Naive thymus-derived CD4-positive, alpha-beta T cell (primary cell): Measurements from ENCODE around the gene ARRDC1. TPM values are rescaled to one million over a fixed set of nuclear protein-coding genes. Genes with fewer than 3 reads are reported as not detected.

ENCODE experiments used
- ATAC-seq: fragments of 150-1000 bp; cut with Tn5 transposase; 2 replicates; pipeline ENCODE4 v1.10.0; 2021; ENCODE audit warnings: mild to moderate bottlenecking, moderate library complexity
- CTCF ChIA-PET: fragments of 350-600 bp; sonication (Branson Sonifier 250); formaldehyde crosslinking; loops from one replicate; lab custom pipeline; 2021; ENCODE audit warnings: antibody characterized with exemption; lab: Charles Lee
- POLR2A ChIA-PET: fragments of 350-600 bp; sonication (Branson Sonifier 250); formaldehyde crosslinking; loops from one replicate; lab custom pipeline; 2021; ENCODE audit warnings: antibody characterized with exemption, inconsistent platforms; lab: Charles Lee
- DNase-seq, 9 donors: peaks; one replicate each; pipeline versions ENCODE4 v3.0.0 to v3.0.0-alpha.2; 2020 to 2022; ENCODE audit warnings: mixed read lengths in 1 of 9
- H3K27ac ChIP-seq: one replicate; pipeline ENCODE4 v1.7.0; 2013; ENCODE audit warnings: mild to moderate bottlenecking, low read depth, low read length, moderate library complexity
- H3K27me3 ChIP-seq, 2 donors: one replicate each; pipeline ENCODE4 v1.7.0; 2013; ENCODE audit warnings: low read length in 2 of 2, mild to moderate bottlenecking in 2 of 2, moderate library complexity in 2 of 2; ENCODE audit not compliant: control insufficient read depth in 2 of 2, insufficient read depth in 2 of 2
- H3K36me3 ChIP-seq, 3 experiments: 1 replicate in 2 of 3; 2 replicates in 1 of 3; pipeline ENCODE4 v1.7.0; 2013; ENCODE audit warnings: low read length in 3 of 3, mild to moderate bottlenecking in 3 of 3, moderate library complexity in 1 of 3; ENCODE audit not compliant: insufficient read depth in 3 of 3, control insufficient read depth in 2 of 3
- H3K4me1 ChIP-seq, 2 donors: one replicate each; pipeline ENCODE4 v1.7.0; 2013; ENCODE audit warnings: low read length in 2 of 2, mild to moderate bottlenecking in 2 of 2, moderate library complexity in 1 of 2; ENCODE audit not compliant: control insufficient read depth in 2 of 2, insufficient read depth in 2 of 2
- H3K4me3 ChIP-seq: 2 replicates; pipeline ENCODE4 v1.7.0; 2013; ENCODE audit warnings: mild to moderate bottlenecking, low read length
- H3K9me3 ChIP-seq, 3 experiments: 1 replicate in 2 of 3; 2 replicates in 1 of 3; pipeline ENCODE4 v1.7.0; 2013; ENCODE audit warnings: low read length in 3 of 3; ENCODE audit not compliant: control insufficient read depth in 2 of 3
- H3K27ac Mint-ChIP-seq, 9 donors: one replicate each; pipeline ENCODE4 v1.8.0; 2020 to 2022; ENCODE audit warnings: mixed read lengths in 9 of 9, mild to moderate bottlenecking in 8 of 9, moderate library complexity in 5 of 9, inconsistent platforms in 2 of 9
- H3K27me3 Mint-ChIP-seq, 5 donors: one replicate each; pipeline ENCODE4 v1.8.0; 2021 to 2022; ENCODE audit warnings: mixed read lengths in 5 of 5, mild to moderate bottlenecking in 1 of 5
- H3K36me3 Mint-ChIP-seq, 5 donors: one replicate each; pipeline ENCODE4 v1.8.0; 2020 to 2022; ENCODE audit warnings: mixed read lengths in 5 of 5, mild to moderate bottlenecking in 3 of 5, inconsistent platforms in 1 of 5
- H3K4me1 Mint-ChIP-seq, 7 donors: one replicate each; pipeline ENCODE4 v1.8.0; 2020 to 2022; ENCODE audit warnings: mixed read lengths in 7 of 7, mild to moderate bottlenecking in 3 of 7, inconsistent platforms in 1 of 7
- H3K4me3 Mint-ChIP-seq, 10 donors: one replicate each; pipeline ENCODE4 v1.8.0; 2020 to 2022; ENCODE audit warnings: mild to moderate bottlenecking in 10 of 10, mixed read lengths in 10 of 10, moderate library complexity in 6 of 10, inconsistent platforms in 2 of 10
- H3K9me3 Mint-ChIP-seq, 11 donors: one replicate each; pipeline ENCODE4 v1.8.0; 2020 to 2022; ENCODE audit warnings: mixed read lengths in 11 of 11, mild to moderate bottlenecking in 4 of 11, inconsistent platforms in 1 of 11, moderate library complexity in 1 of 11
- intact Hi-C, 2 donors: fragments of 100-400 bp; cut with micrococcal nuclease; formaldehyde crosslinking; loops; one replicate each; pipeline ENCODE4 v1.15.1; 2023
- polyA plus RNA-seq, 2 donors: library from polyadenylated mRNA; unstranded; fragments of 300-500 nt; fragmentation: Illumina TruSeq; gene quantifications; one replicate each; pipeline ENCODE4 v1.2.3, GENCODE V29; 2021
- total RNA-seq, 6 experiments: library from RNA in 5 of 6; stranded (reverse) in 5 of 6; gene quantifications; 1 replicate in 5 of 6; 2 replicates in 1 of 6; pipeline ENCODE4 v1.2.3 and lab custom pipeline; 2021 to 2026

Gene ARRDC1
- total and polyA plus RNA-seq, 7 experiments from 2014 or later: 35.2 to 126 (median 77.1) TPM

GRCh38 chr9:137578518-137579258 lies 26.8 kb upstream of the ARRDC1 start, which contains the start of gene DPH7:
TSS of gene DPH7 (minus strand) at chr9:137578925. CDS start at chr9:137578777, 148 bp downstream.
- no peaks in the 10 kb centered on the region for H3K9me3 ChIP-seq
- peak within 1 kb of the TSS; percentile 83 for H3K4me3 ChIP-seq
- H3K27me3 Mint-ChIP-seq: no peaks in the 10 kb centered on the region
- H3K27ac ChIP-seq: peak within 1 kb of the TSS; percentile 94
- peak within 1 kb of the TSS; percentile 72 to 90 (median 84) for H3K4me3 Mint-ChIP-seq
- peaks cover 4 to 23% (median 6%) of the 10 kb centered on the region in 5 donors for H3K36me3 Mint-ChIP-seq
- H3K9me3 Mint-ChIP-seq: no peaks in the 10 kb centered on the region
- peak within 1 kb of the TSS in 8 of 9 donors; percentile 33 to 84 (median 64) for H3K27ac Mint-ChIP-seq
- no peaks in the 10 kb centered on the region for H3K27me3 ChIP-seq
- H3K4me1 ChIP-seq: peaks cover 8 to 13% of the 10 kb centered on the region in 2 donors
- POLR2A ChIA-PET: interaction anchor here (0.6 to 1.6 kb wide), 3 partner anchors 27 to 44 kb away, joined by 3 to 6 read pairs (median 5); partner anchors contain the start of gene MRPL41
- DNase-seq (peak; percentile 84 to 98 (median 92)), ATAC-seq (peak; percentile 99)
- intact Hi-C loops: loop anchor here (1.0 kb wide), 5 partner anchors 12 to 43 kb away; partner anchors contain the start of genes ARRDC1 (in 2 of the 2), MRPL41 (in 2 of the 2) and ZMYND19 (in 1 of the 2)
- peaks cover 12 to 36% (median 30%) of the 10 kb centered on the region in 7 donors for H3K4me1 Mint-ChIP-seq
- CTCF ChIA-PET: interaction anchor here (0.7 to 1.6 kb wide), 7 partner anchors 9 to 93 kb away, joined by 3 to 4 read pairs (median 3); partner anchors contain the start of gene MRPL41
- H3K36me3 ChIP-seq: peaks cover 0 to 52% (median 0%) of the 10 kb centered on the region in 3 experiments

- Mint-ChIP-seq H3K27me3 (no peaks in the 10 kb centered on the region), H3K4me3 (peak overlapping the region; percentile 72 to 88 (median 82)), H3K4me1 (peaks cover 12 to 36% (median 30%) of the 10 kb centered on the region in 7 donors), H3K27ac (peak overlapping the region in 5 of 9 donors; percentile 8 to 82 (median 57)), H3K36me3 (peaks cover 4 to 20% (median 6%) of the 10 kb centered on the region in 5 donors), H3K9me3 (no peaks in the 10 kb centered on the region)
- peak in 1 of 9 donors; percentile 37 for DNase-seq
- CTCF ChIA-PET: interaction anchor here (0.5 to 2.6 kb wide), 6 partner anchors 8 to 387 kb away, joined by 3 to 12 read pairs (median 4); no protein-coding TSS in a partner anchor
- intact Hi-C loops: loop anchor here in 1 of 2 donors (1.0 kb wide), 3 partner anchors 11 to 39 kb away; partner anchors contain the start of genes ARRDC1 and ZMYND19
- ATAC-seq: no peak
- peak overlapping the region; percentile 94 for H3K27ac ChIP-seq
- POLR2A ChIA-PET: interaction anchor here (0.6 to 1.6 kb wide), 5 partner anchors 27 to 697 kb away, joined by 3 to 6 read pairs (median 3); partner anchors contain the start of genes EHMT1 and MRPL41
- H3K27me3 ChIP-seq: no peaks in the 10 kb centered on the region
- no peaks in the 10 kb centered on the region for H3K9me3 ChIP-seq
- peak overlapping the region; percentile 83 for H3K4me3 ChIP-seq
- H3K36me3 ChIP-seq: peaks cover 0 to 52% (median 0%) of the 10 kb centered on the region in 3 experiments
- H3K4me1 ChIP-seq: peaks cover 8 to 13% of the 10 kb centered on the region in 2 donors
These were observed 26.3 kb upstream of the ARRDC1 start for GRCh38 chr9:137579259-137579604.

- H3K27me3 ChIP-seq: no peaks in the 10 kb centered on the region
- intact Hi-C loops: no loop called here
- Mint-ChIP-seq H3K36me3 (peaks cover 3 to 13% (median 6%) of the 10 kb centered on the region in 5 donors), H3K27me3 (no peaks in the 10 kb centered on the region), H3K4me1 (peaks cover 11 to 31% (median 27%) of the 10 kb centered on the region in 7 donors), H3K4me3 (peak overlapping the region in 1 of 10 donors; percentile 83), H3K27ac (no peak overlapping the region), H3K9me3 (no peaks in the 10 kb centered on the region)
- H3K36me3 ChIP-seq: peaks cover 0 to 48% (median 0%) of the 10 kb centered on the region in 3 experiments
- DNase-seq (no peak), ATAC-seq (no peak)
- no peaks in the 10 kb centered on the region for H3K9me3 ChIP-seq
- ChIA-PET CTCF (interaction anchor here (2.6 kb wide), 1 partner anchor 46 kb away, joined by 12 read pairs; no protein-coding TSS in a partner anchor), POLR2A (interaction anchor here (0.7 to 1.1 kb wide), 2 partner anchors 9 to 699 kb away, joined by 3 to 4 read pairs; no protein-coding TSS in a partner anchor)
- H3K4me3 ChIP-seq: no peak overlapping the region
- H3K4me1 ChIP-seq: peaks cover 8 to 13% of the 10 kb centered on the region in 2 donors
- no peak overlapping the region for H3K27ac ChIP-seq
These were observed 25.1 kb upstream of the ARRDC1 start for GRCh38 chr9:137580209-137580953.

GRCh38 chr9:137580954-137581322 lies 24.5 kb upstream of the ARRDC1 start:
- H3K27me3 Mint-ChIP-seq: no peaks in the 10 kb centered on the region
- peaks cover 6 to 26% (median 21%) of the 10 kb centered on the region in 7 donors for H3K4me1 Mint-ChIP-seq
- H3K4me1 ChIP-seq: peaks cover 8 to 13% of the 10 kb centered on the region in 2 donors
- CTCF ChIA-PET: interaction anchor here (2.6 kb wide), 1 partner anchor 46 kb away, joined by 12 read pairs; no protein-coding TSS in a partner anchor
- no peaks in the 10 kb centered on the region for H3K9me3 ChIP-seq
- intact Hi-C loops: no loop called here
- POLR2A ChIA-PET: interaction anchor here (1.1 to 1.3 kb wide), 2 partner anchors 8 to 38 kb away, joined by 4 read pairs; partner anchors contain the start of gene EHMT1
- ATAC-seq (no peak), DNase-seq (no peak)
- H3K27me3 ChIP-seq: no peaks in the 10 kb centered on the region
- no peak overlapping the region for H3K4me3 ChIP-seq
- no peak overlapping the region for H3K27ac ChIP-seq
- peak overlapping the region in 1 of 10 donors; percentile 20 for H3K4me3 Mint-ChIP-seq
- no peak overlapping the region for H3K27ac Mint-ChIP-seq
- H3K36me3 ChIP-seq: peaks cover 0 to 48% (median 0%) of the 10 kb centered on the region in 3 experiments
- H3K36me3 Mint-ChIP-seq: peaks cover under 1 to 9% (median 3%) of the 10 kb centered on the region in 5 donors
- no peaks in the 10 kb centered on the region for H3K9me3 Mint-ChIP-seq

GRCh38 chr9:137581361-137582285 lies 23.9 kb upstream of the ARRDC1 start:
- Mint-ChIP-seq H3K9me3 (no peaks in the 10 kb centered on the region), H3K36me3 (peaks cover 0 to 14% (median 5%) of the 10 kb centered on the region in 5 donors), H3K27me3 (no peaks in the 10 kb centered on the region), H3K27ac (no peak overlapping the region), H3K4me1 (peaks cover 0 to 22% (median 18%) of the 10 kb centered on the region in 7 donors), H3K4me3 (peak overlapping the region in 1 of 10 donors; percentile 34)
- CTCF ChIA-PET: interaction anchor here (2.6 kb wide), 1 partner anchor 47 kb away, joined by 12 read pairs; no protein-coding TSS in a partner anchor
- intact Hi-C loops: no loop called here
- Histone ChIP-seq H3K4me1 (peaks cover 8 to 13% of the 10 kb centered on the region in 2 donors), H3K36me3 (peaks cover 0 to 51% (median 0%) of the 10 kb centered on the region in 3 experiments), H3K4me3 (no peak overlapping the region), H3K9me3 (no peaks in the 10 kb centered on the region), H3K27me3 (no peaks in the 10 kb centered on the region), H3K27ac (no peak overlapping the region)
- POLR2A ChIA-PET: interaction anchor here (1.1 to 1.3 kb wide), 2 partner anchors 7 to 37 kb away, joined by 4 read pairs; partner anchors contain the start of gene EHMT1
- ATAC-seq (no peak), DNase-seq (no peak)
